HG02852 (cell line): Measurements from ENCODE around the gene GEMIN4.
"Not testable (repeated sequence)": the region's sequence is repeated elsewhere in the genome, so short reads cannot be mapped to it uniquely, and the experiment has no call there.

Experiments used
- ATAC-seq: cut with Tn5 transposase; IDR thresholded peaks from one replicate; pipeline ENCODE4 v1.9.1; 2021; ENCODE audit warnings: mild to moderate bottlenecking, moderate library complexity; ENCODE audit not compliant: unreplicated experiment

The GEMIN4 gene

DNA sequence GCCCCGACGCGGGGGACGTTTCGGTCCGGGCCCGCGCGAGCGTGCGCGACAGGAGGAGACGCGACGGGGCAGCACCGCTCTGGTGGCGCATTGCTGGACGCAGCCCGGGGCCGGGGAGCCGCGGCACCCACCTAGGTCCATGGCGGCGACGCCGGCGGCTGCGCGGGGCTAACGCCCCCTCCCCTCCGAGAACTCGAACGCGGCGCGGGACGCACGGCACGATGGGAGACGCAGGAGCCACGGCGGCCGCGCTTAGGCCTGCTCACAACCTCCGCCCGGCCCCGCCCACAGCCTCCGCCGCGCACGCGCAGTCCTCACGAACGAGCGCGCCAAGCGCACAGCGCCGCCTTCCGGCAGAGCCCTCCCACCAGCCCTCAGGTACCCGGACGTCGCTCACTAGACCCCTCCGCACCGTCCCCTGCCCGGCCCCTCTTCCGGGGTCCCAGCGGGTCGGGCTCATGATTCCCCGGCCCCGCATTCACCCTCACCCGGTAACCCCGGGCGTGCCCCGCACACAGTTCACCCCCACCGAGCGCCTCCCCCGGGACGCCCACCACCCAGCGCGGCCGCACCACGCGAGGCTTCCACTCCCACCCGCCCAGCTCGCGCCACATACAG lies at the start of gene GEMIN4:
TSS of gene GEMIN4 (minus strand) at position 263 of the 618 bp plus-strand sequence. CDS start at position 141, 122 bp downstream.
- ATAC-seq, result peak; percentile 76

DNA sequence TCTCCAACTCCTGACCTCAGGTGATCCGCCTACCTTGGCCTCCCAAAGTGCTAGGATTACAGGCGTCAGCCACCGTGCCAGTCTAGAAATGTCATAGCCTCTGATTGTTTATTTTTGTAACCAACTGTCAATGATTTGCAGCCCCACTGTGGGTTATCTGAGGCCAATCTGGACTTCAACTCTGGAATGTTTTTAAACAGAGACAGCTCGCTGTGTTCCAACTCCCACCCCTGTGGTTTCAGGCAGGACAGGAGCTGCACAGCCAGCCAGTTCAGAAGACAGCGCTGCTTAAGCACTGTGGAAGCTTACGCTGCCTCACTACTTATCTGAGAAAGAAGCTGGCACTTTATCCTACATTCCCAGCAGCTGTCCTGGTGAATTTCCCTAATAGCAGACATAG lies 49.6 kb upstream of the GEMIN4 start:
- ATAC-seq, result no peak

DNA sequence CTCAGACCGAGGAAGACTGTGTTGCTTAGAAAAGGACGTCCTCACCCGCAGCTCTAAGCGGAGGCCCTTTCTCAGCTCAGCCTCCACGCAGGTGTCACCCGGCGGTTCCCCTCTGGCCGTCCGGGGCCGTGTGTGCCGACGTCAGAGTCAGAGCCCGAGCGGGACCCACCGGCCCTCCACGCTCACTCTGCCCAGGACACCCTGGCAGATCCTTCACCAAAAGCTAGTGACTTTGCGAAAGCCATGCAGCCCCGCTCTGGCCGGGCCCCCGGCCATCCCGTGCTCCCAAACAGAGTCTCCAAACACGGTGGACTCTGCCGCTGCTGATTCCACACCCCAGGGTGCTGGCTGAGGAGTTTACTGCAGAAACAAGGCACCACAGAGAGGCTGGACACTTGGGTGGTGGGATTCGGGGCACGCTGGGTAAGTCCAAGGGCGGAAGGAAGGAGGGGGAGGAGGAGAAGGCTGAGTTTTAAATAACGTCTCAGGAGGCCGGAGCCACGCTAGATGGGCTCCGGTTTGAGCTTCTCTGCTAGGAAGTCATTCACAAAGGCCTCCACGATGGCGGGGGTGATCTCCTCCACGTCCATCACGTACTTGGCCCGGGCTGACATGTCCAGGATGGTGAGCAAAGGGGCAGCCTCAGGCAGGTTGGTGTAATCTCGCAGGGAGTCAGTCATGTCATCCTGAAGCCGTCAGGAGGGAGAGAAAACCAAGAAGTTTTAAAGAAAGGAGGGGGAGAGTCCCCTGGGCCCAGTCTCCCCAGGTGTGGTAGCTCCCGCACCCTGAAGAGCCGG lies 48.6 kb upstream of the GEMIN4 start:
- ATAC-seq, result no peak

DNA sequence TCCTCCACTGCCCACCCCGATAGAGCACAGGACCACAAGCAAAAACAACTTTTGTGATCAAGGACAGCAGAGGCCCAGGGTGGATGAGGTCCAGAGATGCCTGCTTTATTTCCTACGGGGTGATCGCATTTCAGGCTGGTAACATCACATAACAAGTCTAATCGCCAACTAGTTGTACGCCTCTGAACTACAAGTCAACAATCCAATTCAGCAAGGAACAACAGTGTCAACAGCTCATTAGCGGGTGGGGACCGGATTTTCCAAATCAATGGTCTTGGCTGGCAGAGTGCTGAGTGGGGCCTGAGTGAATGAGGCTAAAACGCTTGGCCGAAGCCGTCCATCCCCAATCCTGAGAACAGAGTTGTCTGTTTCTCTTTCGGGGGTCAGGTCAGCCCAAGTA lies 47.2 kb upstream of the GEMIN4 start:
- no peak for ATAC-seq

DNA sequence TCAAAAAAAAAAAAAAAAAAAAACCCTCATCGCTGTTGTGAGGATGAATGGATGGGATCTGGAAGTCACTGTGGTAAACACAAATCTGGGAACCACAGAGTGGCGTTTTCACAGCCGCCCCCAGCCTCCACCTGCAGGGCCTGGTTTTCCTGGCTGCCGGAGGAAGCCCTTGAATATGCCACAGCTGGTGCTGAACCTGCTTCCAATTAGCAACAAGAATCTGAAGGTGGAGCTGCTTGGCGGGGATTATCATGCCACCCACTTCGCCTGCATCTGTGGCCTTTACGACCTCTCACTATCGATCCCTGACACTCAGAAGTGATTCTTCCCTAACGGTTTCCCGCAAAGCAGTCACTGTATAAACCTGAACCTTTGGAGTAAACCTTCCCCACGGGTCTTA lies 46.2 kb upstream of the GEMIN4 start:
- ATAC-seq, result no peak

DNA sequence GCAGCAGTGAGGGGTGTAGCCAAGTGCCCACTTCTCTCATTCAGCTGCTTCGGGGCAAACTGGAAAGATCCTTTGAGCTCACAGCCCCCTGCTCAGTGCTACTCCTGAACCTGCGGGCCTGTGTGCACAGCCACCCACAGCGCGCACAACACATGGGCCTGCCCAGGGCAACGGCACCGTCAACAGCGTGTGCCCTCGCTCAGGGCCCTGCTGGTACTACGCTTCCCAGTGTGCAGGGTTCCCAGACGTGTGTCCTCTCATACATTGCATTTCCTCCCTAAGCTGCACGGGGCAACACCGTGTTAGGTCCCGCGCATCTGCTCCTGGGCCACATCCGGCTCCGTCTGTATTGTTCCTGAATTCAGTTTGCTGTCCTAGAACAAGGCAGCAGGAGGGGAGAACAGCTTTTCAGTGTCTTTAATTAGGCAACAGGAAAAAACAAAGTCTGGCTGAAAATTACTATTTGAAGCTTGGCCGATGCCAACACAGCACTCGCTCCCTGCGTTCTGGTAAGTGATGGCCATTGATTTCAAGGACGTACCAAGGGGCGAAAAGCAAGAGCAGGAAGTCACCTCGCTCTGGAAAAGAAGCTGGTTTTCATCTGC lies 45.3 kb upstream of the GEMIN4 start:
- no peak for ATAC-seq

DNA sequence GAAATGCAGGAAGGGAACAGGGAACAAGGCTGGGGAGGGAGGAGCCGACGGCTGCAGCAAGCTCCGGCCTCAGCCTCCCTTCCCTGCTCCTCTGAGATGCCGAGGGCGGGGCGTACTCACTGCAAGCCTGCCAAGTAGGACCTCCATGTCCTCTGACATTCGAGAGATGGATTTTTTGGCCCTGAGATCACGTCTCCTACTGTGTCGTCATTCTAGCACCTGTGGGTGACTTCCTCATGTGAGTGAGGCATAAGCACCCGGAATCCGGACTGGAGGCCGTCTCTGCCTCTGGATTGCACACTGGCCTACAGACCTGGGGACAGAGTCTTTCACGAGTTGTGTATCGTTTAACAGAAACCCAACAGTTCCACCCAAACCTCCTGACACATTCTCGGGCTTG lies 44.5 kb upstream of the GEMIN4 start:
- ATAC-seq, result no peak

DNA sequence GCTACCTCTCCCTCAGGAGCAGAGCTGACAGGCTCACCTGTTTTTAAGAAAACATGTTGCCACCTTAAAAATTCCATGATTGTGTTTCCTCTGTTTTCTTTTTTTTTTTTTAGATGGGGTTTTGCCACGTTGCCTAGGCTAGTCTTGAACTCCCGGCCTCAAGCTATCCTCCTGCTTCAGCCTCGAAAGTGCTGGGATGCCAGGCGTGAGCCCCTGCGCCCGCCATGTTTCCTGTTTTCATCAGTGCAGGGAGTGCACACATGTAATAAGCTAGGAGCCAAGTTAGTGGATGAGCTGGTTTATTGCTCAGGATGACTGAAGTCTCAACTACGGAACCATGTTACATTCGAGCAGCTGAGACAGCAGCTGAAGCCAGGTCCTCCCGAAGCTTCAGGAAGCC lies 43.7 kb upstream of the GEMIN4 start:
- no peak for ATAC-seq

DNA sequence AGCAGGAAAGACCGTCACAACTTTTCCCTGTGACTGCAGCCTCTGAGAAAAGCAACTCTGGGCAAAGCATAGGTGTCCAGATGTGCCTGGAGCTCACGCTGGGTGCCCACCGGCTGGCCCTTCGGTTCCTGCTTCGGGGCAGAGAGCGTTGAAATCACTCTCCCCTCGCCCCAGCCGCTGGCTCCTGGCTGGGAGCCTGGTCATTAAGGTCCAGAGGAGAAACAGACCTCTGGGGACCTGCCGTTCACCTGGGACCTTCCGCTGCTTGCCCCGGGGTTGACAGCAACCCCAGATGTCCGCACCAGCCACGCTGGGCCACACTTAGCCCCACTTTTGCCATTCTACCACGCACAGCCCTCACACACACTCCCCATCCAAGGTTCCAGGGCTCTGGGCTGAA lies 43.2 kb upstream of the GEMIN4 start:
- no peak for ATAC-seq

DNA sequence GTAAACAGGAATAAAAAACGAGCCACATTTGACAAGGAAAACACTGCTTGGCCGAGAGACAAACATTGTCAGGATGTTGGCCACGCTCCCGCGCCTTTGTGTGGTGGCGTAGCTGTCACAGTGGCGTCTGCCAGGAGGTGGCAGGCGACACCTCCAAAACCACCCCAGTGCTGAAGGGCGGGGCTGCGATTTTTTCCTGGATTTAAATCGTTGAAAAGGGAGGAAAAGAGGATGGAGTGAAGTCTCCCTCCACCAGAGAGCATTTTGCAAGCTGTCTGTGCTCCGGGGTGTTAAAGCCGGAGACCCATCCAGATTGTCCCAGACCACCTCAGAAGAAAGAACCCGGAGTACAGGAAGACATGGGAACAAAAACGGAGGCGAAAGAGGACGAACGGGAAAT lies 42.8 kb upstream of the GEMIN4 start:
- ATAC-seq, result no peak

DNA sequence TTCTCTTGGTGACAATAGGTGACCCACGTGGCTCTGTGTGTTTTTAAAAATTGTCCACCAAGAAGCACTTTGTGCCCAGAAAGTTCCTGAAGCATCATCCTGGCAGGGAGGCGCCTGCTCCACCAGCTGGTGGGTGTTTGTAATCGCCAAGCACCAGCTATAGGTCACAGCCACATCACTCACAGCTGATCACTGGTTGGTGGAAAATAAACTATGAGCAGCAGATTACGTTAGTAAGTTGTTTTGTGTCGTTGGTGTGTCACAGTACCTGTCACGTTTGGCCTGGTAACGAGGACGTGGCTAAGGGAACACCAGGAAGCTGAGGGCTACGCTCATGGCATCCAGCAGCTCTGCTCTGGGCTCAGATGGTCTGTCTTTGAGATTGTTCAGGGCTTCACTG lies 40.2 kb upstream of the GEMIN4 start:
- no peak for ATAC-seq

DNA sequence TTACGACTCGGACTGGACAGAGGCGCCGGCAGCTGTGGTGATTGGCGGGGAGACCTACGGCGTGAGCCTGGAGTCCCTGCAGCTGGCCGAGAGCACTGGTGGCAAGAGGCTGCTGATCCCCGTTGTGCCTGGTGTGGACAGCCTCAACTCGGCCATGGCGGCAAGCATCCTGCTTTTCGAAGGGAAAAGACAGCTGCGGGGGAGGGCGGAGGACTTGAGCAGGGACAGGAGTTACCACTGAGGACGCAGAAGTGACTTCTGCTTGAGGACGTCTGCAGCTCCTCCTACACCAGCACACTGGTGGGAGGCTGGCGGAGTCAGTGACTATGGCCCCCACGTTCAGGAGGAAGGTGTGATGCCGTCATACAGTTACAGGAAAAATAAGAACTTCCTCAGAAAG lies 39.8 kb upstream of the GEMIN4 start:
- no peak for ATAC-seq

DNA sequence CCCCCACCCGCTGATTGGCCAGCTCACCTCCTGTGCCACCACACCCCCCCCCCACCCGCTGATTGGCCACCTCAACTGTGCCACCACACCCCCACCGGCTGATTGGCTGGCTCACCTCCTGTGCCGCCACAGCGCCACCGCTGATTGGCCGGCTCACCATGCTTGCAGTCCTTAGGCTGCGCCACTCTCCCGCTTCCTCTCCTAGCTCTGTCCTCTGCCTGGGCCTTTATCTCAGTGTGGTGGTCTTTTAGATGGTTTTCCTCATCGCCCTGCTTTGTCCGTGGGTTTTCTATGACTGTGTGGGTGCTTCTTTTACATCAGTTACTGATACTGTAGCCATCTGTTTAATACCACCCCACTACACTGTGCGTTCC lies 38.8 kb upstream of the GEMIN4 start:
- not testable (repeated sequence) for ATAC-seq

DNA sequence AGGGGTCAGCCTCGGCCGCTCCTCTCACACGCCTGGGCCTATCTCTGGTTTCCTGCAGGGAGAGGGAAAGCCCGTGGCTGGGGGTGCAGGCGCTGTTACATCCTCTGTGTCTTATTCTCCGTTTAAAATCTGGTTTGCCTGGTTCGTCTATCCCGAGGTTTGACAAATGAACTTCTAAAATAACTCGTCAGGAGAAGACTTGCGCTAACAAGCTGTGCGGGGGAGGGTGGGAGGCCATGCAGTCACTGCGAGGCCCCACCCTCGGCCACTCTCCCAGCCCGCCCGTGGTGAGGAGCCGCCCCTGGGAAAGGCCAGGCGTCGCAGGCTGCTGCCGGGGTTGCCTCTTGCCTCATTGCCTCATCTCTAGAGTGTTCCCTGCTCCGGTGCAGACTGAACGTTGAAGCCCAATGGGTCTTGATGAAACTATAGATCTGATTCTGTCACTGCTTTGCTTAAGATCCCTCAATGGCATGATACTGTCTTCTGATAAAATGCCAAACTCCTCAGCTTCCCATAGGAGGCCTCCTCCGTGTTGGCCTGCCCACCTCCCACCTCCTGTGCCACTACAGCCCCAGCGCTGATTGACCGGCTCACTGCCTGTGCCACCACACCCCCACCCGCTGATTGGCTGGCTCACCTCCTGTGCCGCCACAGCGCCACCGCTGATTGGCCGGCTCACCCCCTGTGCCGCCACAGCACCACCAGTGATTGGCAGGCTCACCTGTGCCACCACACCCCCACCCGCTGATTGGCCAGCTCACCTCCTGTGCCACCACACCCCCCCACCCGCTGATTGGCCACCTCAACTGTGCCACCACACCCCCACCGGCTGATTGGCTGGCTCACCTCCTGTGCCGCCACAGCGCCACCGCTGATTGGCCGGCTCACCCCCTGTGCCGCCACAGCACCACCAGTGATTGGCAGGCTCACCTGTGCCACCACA lies 38.1 kb upstream of the GEMIN4 start:
- ATAC-seq, result not testable (repeated sequence)

DNA sequence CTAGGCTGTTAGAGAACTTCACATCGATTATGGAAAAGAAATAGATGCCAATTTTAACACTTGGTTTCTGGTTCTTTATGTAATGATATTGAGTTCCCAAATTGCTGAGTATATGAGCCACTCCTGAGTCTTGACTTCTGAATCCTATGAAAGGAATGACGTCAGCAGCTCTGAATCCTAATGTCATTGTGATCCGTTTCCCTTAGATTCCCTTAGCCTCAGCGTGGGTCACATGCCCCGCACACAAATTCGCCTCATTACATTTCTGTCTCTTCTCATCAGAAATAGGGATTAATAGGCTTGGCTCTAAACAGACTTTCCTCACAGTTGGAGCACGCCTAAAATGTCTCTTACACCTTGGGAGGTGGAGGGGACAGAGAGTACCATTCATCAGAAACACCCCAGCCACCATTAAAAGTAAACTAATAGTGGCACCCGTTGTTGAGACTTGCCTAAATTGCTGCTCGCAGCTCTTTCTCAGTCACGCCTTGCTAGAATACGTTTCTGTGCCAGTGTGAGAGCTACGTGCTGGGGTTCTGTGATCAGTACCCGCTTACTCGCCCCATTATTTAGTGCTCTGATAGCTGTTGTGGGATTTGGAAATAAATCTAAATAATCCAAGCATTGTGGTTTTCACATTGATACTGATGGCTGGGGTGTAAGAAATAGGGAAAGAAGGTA lies 37.2 kb upstream of the GEMIN4 start:
- ATAC-seq, result no peak

DNA sequence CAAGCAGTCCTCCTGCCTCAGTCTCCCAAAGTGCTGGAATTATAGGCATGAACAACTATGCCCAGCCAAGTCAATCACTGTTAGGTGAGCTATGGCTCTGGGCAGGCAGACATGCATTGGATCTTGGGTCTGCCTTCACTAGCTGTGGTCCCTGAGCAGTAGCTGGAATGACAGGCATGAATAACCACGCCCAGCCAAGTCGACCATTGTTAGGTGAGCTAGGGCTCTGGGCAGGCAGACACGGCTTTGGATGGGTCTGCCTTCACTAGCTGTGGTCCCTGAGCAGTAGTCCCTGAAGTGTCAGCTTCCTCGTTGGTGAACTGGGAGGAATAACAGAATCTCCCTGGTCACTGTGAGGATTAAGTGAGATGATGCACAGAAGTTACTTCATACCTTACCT lies 36.5 kb upstream of the GEMIN4 start:
- no peak for ATAC-seq

DNA sequence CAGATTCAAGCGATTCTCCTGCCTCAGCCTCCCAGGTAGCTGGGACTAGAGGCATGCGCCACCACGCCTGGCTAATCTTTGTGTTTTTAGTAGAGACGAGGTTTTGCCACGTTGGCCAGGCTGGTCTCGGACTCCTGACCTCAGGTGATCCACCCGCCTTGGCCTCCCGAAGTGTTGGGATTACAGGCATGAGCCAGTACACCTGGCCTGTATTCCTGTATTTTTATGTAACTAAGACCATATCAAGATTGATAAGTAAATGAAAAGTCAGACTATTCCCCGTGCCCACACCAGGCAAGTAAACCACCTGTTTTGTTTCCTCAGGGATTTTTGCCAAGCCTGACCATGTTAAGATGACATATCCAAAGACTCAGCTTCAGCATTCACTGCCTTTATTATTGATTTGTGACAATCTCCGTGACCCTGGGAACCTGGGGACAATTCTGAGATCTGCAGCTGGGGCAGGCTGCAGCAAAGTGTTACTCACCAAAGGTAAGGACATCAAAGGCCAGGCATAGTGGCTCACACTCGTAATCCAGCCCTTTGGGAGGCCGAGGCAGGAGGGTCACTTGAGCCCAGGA lies 35.7 kb upstream of the GEMIN4 start:
- no peak for ATAC-seq

DNA sequence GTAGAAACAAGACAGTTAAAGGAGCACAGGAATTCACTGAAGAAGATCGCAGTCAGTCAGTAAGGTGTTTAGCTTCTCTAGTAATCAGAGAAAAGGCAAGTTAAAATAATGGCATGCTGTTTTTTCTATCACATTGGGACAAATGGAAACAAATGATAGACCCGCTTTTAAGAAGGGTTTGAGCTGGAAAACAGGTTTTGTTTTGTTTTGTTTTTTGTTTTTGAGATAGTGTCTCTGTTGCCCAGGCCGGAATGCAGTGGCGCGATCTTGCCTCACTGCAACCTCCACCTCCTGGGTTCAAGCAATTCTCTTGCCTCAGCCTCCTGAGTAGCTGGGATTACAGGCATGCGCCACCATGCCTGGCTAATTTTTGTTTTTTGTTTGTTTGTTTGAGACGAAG lies 33.8 kb upstream of the GEMIN4 start:
- ATAC-seq, result not testable (repeated sequence)

DNA sequence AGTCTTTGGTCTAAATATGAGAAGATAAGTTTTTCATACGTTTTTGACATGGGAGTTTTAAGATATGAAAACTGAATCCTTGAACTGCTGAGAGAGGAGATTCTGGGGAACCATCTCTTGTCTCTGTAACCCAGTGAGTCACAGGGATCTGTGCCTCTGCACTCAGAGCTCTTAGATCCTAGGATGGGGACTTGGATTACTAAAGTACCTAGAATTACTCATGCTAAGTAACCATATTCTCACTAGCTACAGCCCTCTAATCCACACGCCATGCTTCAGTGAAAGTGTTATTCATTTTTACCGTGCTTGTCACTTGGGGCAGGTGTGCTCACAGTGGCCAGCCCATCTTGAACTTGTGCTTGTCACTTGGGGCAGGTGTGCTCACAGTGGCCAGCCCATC lies 32.1 kb upstream of the GEMIN4 start:
- ATAC-seq, result no peak
